ENCODE data around the gene RAD1. TPM values are rescaled to one million over a fixed set of nuclear protein-coding genes. Genes with fewer than 3 reads are reported as not detected.

The RAD1 gene
- total RNA-seq, 4 donors from 2014 or later = 22.5 to 62.1 (median 39.6) TPM

GRCh38 chr5:34897646-34898045, 17.7 kb downstream of the RAD1 start:
- Histone ChIP-seq H3K4me1 (peaks cover 0 to 4% (median 0%) of the 10 kb centered on the region in 4 donors), H3K36me3 (peaks cover 0 to 9% (median 7%) of the 10 kb centered on the region in 4 donors), H3K27ac (replicated peaks in 1 of 4) (no peak overlapping the region), H3K27me3 (no peaks in the 10 kb centered on the region), H3K4me3 (no peak overlapping the region), H3K9me3 (no peaks in the 10 kb centered on the region)
- TF ChIP-seq POLR2A (IDR thresholded peaks at IDR 0.05; ENCODE audit: low read depth) (no peak), POLR2AphosphoS5 (IDR thresholded peaks at IDR 0.05) (no peak), EP300 (IDR thresholded peaks at IDR 0.05) (no peak)
- TF ChIP-seq, protein P1, sequence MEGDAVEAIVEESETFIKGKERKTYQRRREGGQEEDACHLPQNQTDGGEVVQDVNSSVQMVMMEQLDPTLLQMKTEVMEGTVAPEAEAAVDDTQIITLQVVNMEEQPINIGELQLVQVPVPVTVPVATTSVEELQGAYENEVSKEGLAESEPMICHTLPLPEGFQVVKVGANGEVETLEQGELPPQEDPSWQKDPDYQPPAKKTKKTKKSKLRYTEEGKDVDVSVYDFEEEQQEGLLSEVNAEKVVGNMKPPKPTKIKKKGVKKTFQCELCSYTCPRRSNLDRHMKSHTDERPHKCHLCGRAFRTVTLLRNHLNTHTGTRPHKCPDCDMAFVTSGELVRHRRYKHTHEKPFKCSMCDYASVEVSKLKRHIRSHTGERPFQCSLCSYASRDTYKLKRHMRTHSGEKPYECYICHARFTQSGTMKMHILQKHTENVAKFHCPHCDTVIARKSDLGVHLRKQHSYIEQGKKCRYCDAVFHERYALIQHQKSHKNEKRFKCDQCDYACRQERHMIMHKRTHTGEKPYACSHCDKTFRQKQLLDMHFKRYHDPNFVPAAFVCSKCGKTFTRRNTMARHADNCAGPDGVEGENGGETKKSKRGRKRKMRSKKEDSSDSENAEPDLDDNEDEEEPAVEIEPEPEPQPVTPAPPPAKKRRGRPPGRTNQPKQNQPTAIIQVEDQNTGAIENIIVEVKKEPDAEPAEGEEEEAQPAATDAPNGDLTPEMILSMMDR (IDR thresholded peaks at IDR 0.05) = no peak
- intact Hi-C loops (cut with DNase I) = loop anchor here (2.0 kb wide), 1 partner anchor 411 kb away; no protein-coding TSS in a partner anchor
- no peak for DNase-seq (ENCODE audit: extremely low spot score)

GRCh38 chr5:34895641-34896419, 19.5 kb downstream of the RAD1 start:
- DNase-seq (ENCODE audit: extremely low spot score) = no peak
- Histone ChIP-seq H3K27ac (replicated peaks in 1 of 4) (no peak overlapping the region), H3K4me1 (peaks cover 0 to 4% (median 0%) of the 10 kb centered on the region in 4 donors), H3K9me3 (no peaks in the 10 kb centered on the region), H3K27me3 (no peaks in the 10 kb centered on the region), H3K4me3 (no peak overlapping the region), H3K36me3 (peaks cover 0 to 8% (median 0%) of the 10 kb centered on the region in 4 donors)
- TF ChIP-seq POLR2AphosphoS5 (IDR thresholded peaks at IDR 0.05) = no peak
- TF ChIP-seq, protein P1 (IDR thresholded peaks at IDR 0.05) = no peak
- 100% methylated on average over 2 of the region's 2 CpGs for WGBS
- intact Hi-C loops (cut with DNase I) = no loop called here

DNA sequence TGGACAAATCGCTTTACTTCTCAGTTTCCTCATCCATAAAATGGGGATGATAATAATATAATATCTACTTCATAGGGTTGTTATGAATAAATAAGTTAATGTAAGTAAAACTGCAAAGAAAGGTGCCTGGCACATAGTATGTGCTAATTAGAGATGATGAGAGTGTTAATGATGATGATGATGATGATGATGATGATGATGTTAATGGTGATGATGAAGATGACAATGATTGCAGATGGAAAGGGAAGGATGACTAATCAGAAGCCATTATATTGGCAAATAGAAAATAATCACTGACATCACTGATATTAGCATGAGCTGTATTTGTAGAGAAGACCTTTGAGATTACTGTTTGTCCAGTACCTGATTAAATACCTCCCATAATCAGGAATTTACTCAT, 20.6 kb downstream of the RAD1 start:
- intact Hi-C loops (cut with DNase I) = no loop called here
- Histone ChIP-seq H3K36me3 (peaks cover 0 to 8% (median 0%) of the 10 kb centered on the region in 4 donors), H3K4me3 (no peak overlapping the region), H3K4me1 (peaks cover 0 to 4% (median 0%) of the 10 kb centered on the region in 4 donors), H3K27me3 (no peaks in the 10 kb centered on the region), H3K9me3 (no peaks in the 10 kb centered on the region), H3K27ac (replicated peaks in 1 of 4) (no peak overlapping the region)
- 100% methylated on average over 1 of the region's 1 CpG for WGBS
- no peak for DNase-seq (ENCODE audit: extremely low spot score)
- TF ChIP-seq POLR2A (IDR thresholded peaks at IDR 0.05; ENCODE audit: low read depth) (no peak), EP300 (IDR thresholded peaks at IDR 0.05) (no peak), POLR2AphosphoS5 (IDR thresholded peaks at IDR 0.05) (no peak)
- TF ChIP-seq, protein P1 (IDR thresholded peaks at IDR 0.05) = no peak

- no peak overlapping the region for H3K27ac ChIP-seq (replicated peaks in 1 of 4)
- intact Hi-C loops (cut with DNase I) = loop anchor here (2.0 kb wide), 1 partner anchor 370 kb away; no protein-coding TSS in a partner anchor
Observed at GRCh38 chr5:34892414-34892813, 22.9 kb downstream of the RAD1 start.

More at GRCh38 chr5:34892414-34892813, 22.9 kb downstream of the RAD1 start:
- TF ChIP-seq POLR2AphosphoS5 (IDR thresholded peaks at IDR 0.05) = no peak
- no peak for TF ChIP-seq POLR2A (IDR thresholded peaks at IDR 0.05; ENCODE audit: low read depth)
- TF ChIP-seq, protein P1 (IDR thresholded peaks at IDR 0.05) = no peak
- TF ChIP-seq EP300 (IDR thresholded peaks at IDR 0.05) = no peak
- Histone ChIP-seq H3K27me3 (no peaks in the 10 kb centered on the region), H3K9me3 (no peaks in the 10 kb centered on the region), H3K36me3 (peaks cover 0 to 8% (median 0%) of the 10 kb centered on the region in 4 donors), H3K4me3 (no peak overlapping the region), H3K4me1 (no peaks in the 10 kb centered on the region)
- WGBS = 89% methylated on average over 6 of the region's 6 CpGs
- no peak for DNase-seq (ENCODE audit: extremely low spot score)

Data from esophagus muscularis mucosa (tissue), 4 donors.